IPS-18a (cell line): ENCODE results near the gene TNNT1.
A peak's percentile ranks its signal among the peaks of the same experiment; 100 is the strongest.
"Not testable (repeated sequence)": the region's sequence is repeated elsewhere in the genome, so short reads cannot be mapped to it uniquely, and the experiment has no call there.

Source experiments
- H3K27ac ChIP-seq: one replicate; pipeline ENCODE4 v1.5.1; 2013; ENCODE audit warnings: low read length
- H3K27me3 ChIP-seq: one replicate; pipeline ENCODE4 v1.6.1; 2013; ENCODE audit warnings: mild to moderate bottlenecking, low read length; ENCODE audit not compliant: control insufficient read depth, insufficient read depth
- H3K36me3 ChIP-seq: one replicate; pipeline ENCODE4 v1.6.1; 2013; ENCODE audit warnings: low read depth, low read length; ENCODE audit not compliant: control insufficient read depth
- H3K4me1 ChIP-seq: one replicate; pipeline ENCODE4 v1.6.1; 2013; ENCODE audit warnings: low read depth, low read length; ENCODE audit not compliant: control insufficient read depth
- H3K4me3 ChIP-seq: one replicate; pipeline ENCODE4 v1.5.1; 2013; ENCODE audit warnings: low read length
- H3K9ac ChIP-seq: one replicate; pipeline ENCODE4 v1.6.1; 2013; ENCODE audit warnings: mild to moderate bottlenecking, low read length, moderate library complexity
- H3K9me3 ChIP-seq: one replicate; pipeline ENCODE4 v1.6.1; 2013; ENCODE audit warnings: low read depth, low read length; ENCODE audit not compliant: control insufficient read depth

Gene TNNT1

GRCh38 chr19:55176076-55176475, 27.1 kb upstream of the TNNT1 start:
- no peak overlapping the region for H3K27ac ChIP-seq
- H3K27me3 ChIP-seq: peaks cover 79% of the 10 kb centered on the region
- H3K9ac ChIP-seq: no peak overlapping the region
- no peaks in the 10 kb centered on the region for H3K9me3 ChIP-seq
- peaks cover 17% of the 10 kb centered on the region for H3K4me1 ChIP-seq
- no peaks in the 10 kb centered on the region for H3K36me3 ChIP-seq
- H3K4me3 ChIP-seq: no peak overlapping the region

- H3K9me3 ChIP-seq: no peaks in the 10 kb centered on the region
- H3K4me1 ChIP-seq: peaks cover 17% of the 10 kb centered on the region
- H3K36me3 ChIP-seq: no peaks in the 10 kb centered on the region
- peak overlapping the region; percentile 25 for H3K4me3 ChIP-seq
- no peak overlapping the region for H3K9ac ChIP-seq
- no peak overlapping the region for H3K27ac ChIP-seq
- H3K27me3 ChIP-seq: peaks cover 79% of the 10 kb centered on the region
Observed at GRCh38 chr19:55175117-55175867, 26.3 kb upstream of the TNNT1 start.

GRCh38 chr19:55174425-55175116, 25.6 kb upstream of the TNNT1 start:
- H3K9ac ChIP-seq: no peak overlapping the region
- H3K4me3 ChIP-seq: peak overlapping the region; percentile 72
- H3K27ac ChIP-seq: no peak overlapping the region
- peaks cover 79% of the 10 kb centered on the region for H3K27me3 ChIP-seq
- peaks cover 14% of the 10 kb centered on the region for H3K4me1 ChIP-seq
- H3K9me3 ChIP-seq: no peaks in the 10 kb centered on the region
- H3K36me3 ChIP-seq: no peaks in the 10 kb centered on the region

- Histone ChIP-seq H3K27me3 (peaks cover 83% of the 10 kb centered on the region), H3K4me1 (peaks cover 12% of the 10 kb centered on the region), H3K9me3 (no peaks in the 10 kb centered on the region), H3K9ac (no peak overlapping the region), H3K27ac (no peak overlapping the region), H3K4me3 (peak overlapping the region; percentile 72), H3K36me3 (no peaks in the 10 kb centered on the region)
Observed at GRCh38 chr19:55173714-55174409, 24.9 kb upstream of the TNNT1 start.

GRCh38 chr19:55173186-55173713, 24.2 kb upstream of the TNNT1 start:
- no peak overlapping the region for H3K9ac ChIP-seq

GRCh38 chr19:55172741-55173140, 23.7 kb upstream of the TNNT1 start:
- peak overlapping the region; percentile 72 for H3K4me3 ChIP-seq
- no peak overlapping the region for H3K27ac ChIP-seq
- H3K9me3 ChIP-seq: no peaks in the 10 kb centered on the region
- no peaks in the 10 kb centered on the region for H3K36me3 ChIP-seq
- H3K27me3 ChIP-seq: peaks cover 86% of the 10 kb centered on the region
- peaks cover 12% of the 10 kb centered on the region for H3K4me1 ChIP-seq
- H3K9ac ChIP-seq: no peak overlapping the region

More at GRCh38 chr19:55173186-55173713, 24.2 kb upstream of the TNNT1 start:
- no peak overlapping the region for H3K27ac ChIP-seq
- H3K4me3 ChIP-seq: peak overlapping the region; percentile 72
- no peaks in the 10 kb centered on the region for H3K9me3 ChIP-seq
- H3K27me3 ChIP-seq: peaks cover 84% of the 10 kb centered on the region
- H3K36me3 ChIP-seq: no peaks in the 10 kb centered on the region
- H3K4me1 ChIP-seq: peaks cover 12% of the 10 kb centered on the region

GRCh38 chr19:55172318-55172717, 23.3 kb upstream of the TNNT1 start:
- H3K27me3 ChIP-seq: peaks cover 86% of the 10 kb centered on the region
- not testable (repeated sequence) for H3K36me3 ChIP-seq, H3K9me3 ChIP-seq, H3K9ac ChIP-seq, H3K27ac ChIP-seq
- H3K4me1 ChIP-seq: peaks cover 12% of the 10 kb centered on the region
- peak overlapping the region; percentile 72 for H3K4me3 ChIP-seq

- no peak overlapping the region for H3K9ac ChIP-seq
- H3K36me3 ChIP-seq: no peaks in the 10 kb centered on the region
- H3K27ac ChIP-seq: no peak overlapping the region
- H3K4me1 ChIP-seq: peaks cover 16% of the 10 kb centered on the region
- H3K4me3 ChIP-seq: no peak overlapping the region
- no peaks in the 10 kb centered on the region for H3K9me3 ChIP-seq
- H3K27me3 ChIP-seq: peaks cover 84% of the 10 kb centered on the region
Observed at GRCh38 chr19:55171440-55171839, 22.4 kb upstream of the TNNT1 start.

GRCh38 chr19:55169136-55169535, 20.1 kb upstream of the TNNT1 start:
- H3K4me3 ChIP-seq: no peak overlapping the region
- no peak overlapping the region for H3K27ac ChIP-seq
- no peaks in the 10 kb centered on the region for H3K36me3 ChIP-seq
- no peak overlapping the region for H3K9ac ChIP-seq
- H3K4me1 ChIP-seq: peaks cover 12% of the 10 kb centered on the region
- H3K9me3 ChIP-seq: no peaks in the 10 kb centered on the region
- peaks cover 61% of the 10 kb centered on the region for H3K27me3 ChIP-seq

- Histone ChIP-seq H3K9ac (peak within 1 kb of the TSS; percentile 61), H3K4me3 (peak within 1 kb of the TSS; percentile 71), H3K4me1 (peaks cover 4% of the 10 kb centered on the region), H3K27ac (peak within 1 kb of the TSS; percentile 89), H3K27me3 (peaks cover 47% of the 10 kb centered on the region), H3K36me3 (no peaks in the 10 kb centered on the region), H3K9me3 (no peaks in the 10 kb centered on the region)
Observed at GRCh38 chr19:55166530-55167268, 17.7 kb upstream of the TNNT1 start, which contains the start of gene DNAAF3. Gene DNAAF3, minus strand, starts transcription at chr19:55166613. Its CDS starts 200 bp downstream, at chr19:55166413.
